Measurements from ENCODE around the gene FGD6.

GRCh38 chr12:95258151-95258550 lies 40.9 kb upstream of the FGD6 start:
- TF ChIP-seq CTCF (IDR thresholded peaks at IDR 0.05) (no peak), EZH2 (IDR thresholded peaks at IDR 0.05; ENCODE audit: borderline replicate concordance, insufficient read depth, low read depth, low read length, poor library complexity, severe bottlenecking) (no peak)
